Measurements from ENCODE around the gene RCN2.

The RCN2 gene

GRCh38 chr15:76912430-76912829, 19.1 kb upstream of the RCN2 start:
- TF ChIP-seq CTCF (IDR thresholded peaks at IDR 0.05; ENCODE audit: insufficient read depth, low read length, poor library complexity, severe bottlenecking): no peak
- Histone ChIP-seq H3K36me3 (ENCODE audit: control insufficient read depth, insufficient read depth, low read length) (no peaks in the 10 kb centered on the region), H3K4me3 (replicated peaks; ENCODE audit: low read depth, low read length) (no peak overlapping the region), H3K27me3 (replicated peaks; ENCODE audit: control insufficient read depth, insufficient read depth, low read length) (no peaks in the 10 kb centered on the region)
- DNase-seq (ENCODE audit: extremely low read depth, insufficient read length): no peak

- no peak for DNase-seq (ENCODE audit: extremely low read depth, insufficient read length)
- Histone ChIP-seq H3K4me3 (replicated peaks; ENCODE audit: low read depth, low read length) (no peak overlapping the region), H3K27me3 (replicated peaks; ENCODE audit: control insufficient read depth, insufficient read depth, low read length) (no peaks in the 10 kb centered on the region), H3K36me3 (ENCODE audit: control insufficient read depth, insufficient read depth, low read length) (no peaks in the 10 kb centered on the region)
- no peak for TF ChIP-seq CTCF (IDR thresholded peaks at IDR 0.05; ENCODE audit: insufficient read depth, low read length, poor library complexity, severe bottlenecking)
Observed at GRCh38 chr15:76913737-76914136, 17.8 kb upstream of the RCN2 start.

- no peak for TF ChIP-seq CTCF (IDR thresholded peaks at IDR 0.05; ENCODE audit: insufficient read depth, low read length, poor library complexity, severe bottlenecking)
- Histone ChIP-seq H3K36me3 (ENCODE audit: control insufficient read depth, insufficient read depth, low read length) (no peaks in the 10 kb centered on the region), H3K27me3 (replicated peaks; ENCODE audit: control insufficient read depth, insufficient read depth, low read length) (0 out of 2 replicates have a peak, but pooled peaks cover 1% of the 10 kb centered on the region), H3K4me3 (replicated peaks; ENCODE audit: low read depth, low read length) (no peak overlapping the region)
- no peak for DNase-seq (ENCODE audit: extremely low read depth, insufficient read length)
Observed at GRCh38 chr15:76916369-76916768, 15.2 kb upstream of the RCN2 start.

- no peak for TF ChIP-seq CTCF (IDR thresholded peaks at IDR 0.05; ENCODE audit: insufficient read depth, low read length, poor library complexity, severe bottlenecking)
- DNase-seq (ENCODE audit: extremely low read depth, insufficient read length): no peak
- Histone ChIP-seq H3K36me3 (ENCODE audit: control insufficient read depth, insufficient read depth, low read length) (no peaks in the 10 kb centered on the region), H3K4me3 (replicated peaks; ENCODE audit: low read depth, low read length) (no peak overlapping the region), H3K27me3 (replicated peaks; ENCODE audit: control insufficient read depth, insufficient read depth, low read length) (no peaks in the 10 kb centered on the region)
Observed at GRCh38 chr15:76928201-76928600, 3.3 kb upstream of the RCN2 start.

GRCh38 chr15:76929011-76929760, 2.4 kb upstream of the RCN2 start:
- DNase-seq (ENCODE audit: extremely low read depth, insufficient read length): no peak
- Histone ChIP-seq H3K27me3 (replicated peaks; ENCODE audit: control insufficient read depth, insufficient read depth, low read length) (no peaks in the 10 kb centered on the region), H3K36me3 (ENCODE audit: control insufficient read depth, insufficient read depth, low read length) (no peaks in the 10 kb centered on the region), H3K4me3 (replicated peaks; ENCODE audit: low read depth, low read length) (no peak overlapping the region)
- no peak for TF ChIP-seq CTCF (IDR thresholded peaks at IDR 0.05; ENCODE audit: insufficient read depth, low read length, poor library complexity, severe bottlenecking)
